Left renal cortex interstitium (tissue), 4 donors: ENCODE results near the gene CCNF. TPM values are rescaled to one million over a fixed set of nuclear protein-coding genes. Genes with fewer than 3 reads are reported as not detected.
"Not testable (repeated sequence)": the region's sequence is repeated elsewhere in the genome, so short reads cannot be mapped to it uniquely, and the experiment has no call there.

Experiments used
- DNase-seq, 4 donors: peaks; one replicate each; pipeline ENCODE4 v3.0.0-alpha.2; 2013; ENCODE audit warnings: low read depth in 4 of 4, low spot score in 2 of 4, missing footprints in 1 of 4
- polyA plus RNA-seq, 4 donors: library from polyadenylated mRNA; unstranded; fragments of 120-200 nt; gene quantifications; one replicate each; pipeline ENCODE4 v1.2.1, GENCODE V29; 2013; ENCODE audit not compliant: insufficient read length in 4 of 4

CCNF gene
- polyA plus RNA-seq, 4 donors: 8.8 to 14.1 (median 11.2) TPM

DNA sequence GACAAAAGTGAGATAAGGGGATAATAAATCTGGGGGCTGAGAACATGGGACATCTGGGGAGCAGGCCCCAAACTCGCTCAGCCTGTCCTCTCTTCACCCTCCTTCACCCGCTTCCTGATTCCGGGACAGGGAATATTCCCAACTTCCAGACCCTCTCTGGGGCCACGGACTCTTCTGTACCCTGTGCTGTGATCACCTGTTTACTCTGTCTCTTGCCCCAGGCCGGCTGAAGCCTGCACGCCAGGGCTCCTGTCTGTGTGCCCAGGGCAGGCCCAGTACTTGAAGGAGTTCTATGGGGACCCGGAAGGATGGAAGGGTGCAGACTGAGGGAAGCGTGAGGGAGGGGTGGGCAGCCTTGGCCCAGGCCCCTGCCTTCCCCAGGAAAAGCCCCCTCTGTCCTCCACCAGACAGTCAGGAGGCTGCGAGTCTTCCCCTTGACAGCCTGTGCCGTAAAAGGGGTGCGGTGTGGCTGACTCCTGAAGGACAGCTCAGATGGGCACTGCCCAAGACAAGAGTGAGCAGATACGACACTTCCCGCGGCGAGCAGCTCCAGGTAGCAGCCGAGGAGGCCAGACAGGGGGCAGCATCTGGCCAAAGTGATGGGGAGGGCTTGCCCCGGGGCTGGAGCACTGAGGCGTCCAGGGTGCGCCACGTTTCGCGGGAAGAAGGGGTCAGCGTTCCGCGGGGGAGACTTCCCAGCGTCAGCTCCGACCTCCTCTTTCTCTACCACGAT, 1.0 kb upstream of the CCNF start:
- DNase-seq: no peak

- no peak for DNase-seq
These were observed 538 bp upstream of the CCNF start for GRCh38 chr16:2428784-2429033.

GRCh38 chr16:2429771-2430663, 770 bp downstream of the CCNF start:
- no peak for DNase-seq

DNA sequence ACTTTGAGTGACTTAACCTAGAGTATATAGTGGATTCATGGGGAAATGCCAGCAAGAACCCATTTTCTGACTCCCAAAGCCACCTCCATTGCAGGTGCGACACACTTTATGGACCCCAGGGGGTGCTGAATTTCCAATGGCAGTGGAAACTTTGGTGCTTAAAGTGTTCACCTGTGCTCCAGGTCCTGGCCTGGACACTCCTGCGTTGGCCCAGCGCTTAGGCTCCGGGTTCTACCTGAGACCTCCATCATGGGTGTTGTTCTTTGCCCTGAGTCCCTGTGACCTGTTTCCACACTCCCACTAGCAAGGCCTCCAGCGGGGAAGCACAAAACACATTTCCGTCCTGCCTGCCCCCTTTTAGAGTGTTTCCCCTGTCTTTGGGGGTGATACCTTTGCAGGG, 3.0 kb downstream of the CCNF start:
- DNase-seq: no peak

GRCh38 chr16:2432801-2433505, 3.7 kb downstream of the CCNF start:
- no peak for DNase-seq

DNA sequence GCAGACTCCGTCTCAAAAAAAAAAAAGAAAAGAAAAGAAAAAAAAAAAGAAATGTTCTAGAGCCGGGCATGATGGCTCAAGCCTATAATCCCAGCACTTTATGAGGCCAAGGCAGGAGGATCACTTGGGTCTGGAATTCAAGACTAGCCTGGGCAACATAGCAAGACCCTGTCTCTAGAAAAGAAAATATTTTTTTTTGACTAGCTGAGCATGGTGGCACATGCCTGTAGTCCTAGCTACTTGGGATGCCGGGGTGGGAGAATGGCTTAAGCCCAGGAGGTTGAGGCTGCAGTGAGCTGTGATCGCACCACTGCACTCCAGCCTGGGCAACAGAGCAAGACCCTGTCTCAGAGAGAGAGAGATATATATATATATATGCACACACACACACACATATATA, 6.0 kb downstream of the CCNF start:
- DNase-seq: not testable (repeated sequence)

DNA sequence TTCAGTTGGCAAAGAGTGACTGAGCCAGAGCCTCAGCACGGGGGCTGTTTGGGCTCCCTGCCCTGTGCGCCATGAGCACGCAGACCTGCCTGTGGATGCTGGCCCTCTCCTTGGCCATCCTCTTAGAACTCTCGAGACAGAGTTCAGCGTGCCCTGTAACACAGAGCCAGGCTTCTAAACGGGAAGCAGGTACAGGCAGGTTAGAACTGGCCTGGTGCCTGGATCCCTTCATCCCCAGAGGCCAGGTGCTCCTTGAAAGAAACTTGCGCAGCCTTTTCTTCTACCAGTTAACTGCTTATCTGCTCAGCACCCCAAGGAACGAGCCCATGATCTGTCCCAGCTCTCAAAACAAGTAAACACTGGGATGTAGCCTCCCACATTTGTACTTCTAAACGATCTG, 6.9 kb downstream of the CCNF start:
- no peak for DNase-seq

GRCh38 chr16:2437032-2437790, 8.0 kb downstream of the CCNF start:
- no peak for DNase-seq

GRCh38 chr16:2438121-2438520, 8.9 kb downstream of the CCNF start:
- DNase-seq: no peak

DNA sequence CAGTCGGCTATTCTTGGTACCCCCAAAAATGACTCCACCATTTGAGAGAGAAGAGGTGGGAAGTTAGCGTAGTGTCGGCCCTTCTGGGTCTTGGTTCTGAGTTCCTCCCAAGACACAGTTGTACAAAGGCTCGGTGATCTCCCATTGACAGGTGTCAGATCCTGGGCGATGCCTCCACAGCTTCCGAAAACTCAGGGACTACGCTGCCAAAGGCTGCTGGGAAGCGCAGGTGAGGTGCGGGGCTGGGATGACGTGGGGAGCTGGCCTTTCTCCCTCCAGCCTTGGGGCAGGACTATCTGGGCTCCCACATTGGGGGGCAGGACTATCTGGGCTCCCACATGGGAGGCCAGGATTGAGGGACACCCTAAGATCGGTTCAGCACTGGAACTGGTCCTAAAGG, 10.4 kb downstream of the CCNF start:
- no peak for DNase-seq

- not testable (repeated sequence) for DNase-seq
These were observed 12.0 kb downstream of the CCNF start for GRCh38 chr16:2441143-2441804.

GRCh38 chr16:2443555-2443954, 14.3 kb downstream of the CCNF start:
- DNase-seq: no peak

- DNase-seq: no peak
These were observed 18.8 kb downstream of the CCNF start for GRCh38 chr16:2447920-2448583.

DNA sequence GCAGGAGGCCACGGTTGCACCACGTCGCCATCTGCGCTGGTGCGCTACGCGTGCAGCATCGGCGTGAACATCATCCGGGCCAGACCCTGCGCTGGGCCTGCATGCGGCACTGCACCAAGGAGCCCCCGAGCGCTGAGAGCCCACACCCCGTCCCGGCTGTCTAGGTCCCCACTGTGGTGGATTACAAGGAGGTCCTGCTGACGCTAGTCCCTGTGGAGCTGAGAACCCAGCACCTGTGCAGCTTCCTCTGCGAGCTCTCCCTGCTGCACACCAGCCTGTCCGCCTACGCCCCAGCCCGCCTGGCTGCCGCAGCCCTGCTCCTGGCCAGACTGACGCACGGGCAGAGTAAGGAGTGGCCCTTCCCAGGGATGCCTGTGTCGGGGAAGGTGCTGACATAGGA, 19.9 kb downstream of the CCNF start:
- DNase-seq: no peak

GRCh38 chr16:2450535-2450934, 21.3 kb downstream of the CCNF start:
- DNase-seq: no peak

- no peak for DNase-seq
These were observed 21.7 kb downstream of the CCNF start for GRCh38 chr16:2450975-2451381.

- DNase-seq: no peak
These were observed 22.6 kb downstream of the CCNF start for GRCh38 chr16:2451851-2452320.

GRCh38 chr16:2452650-2453049, 23.4 kb downstream of the CCNF start:
- no peak for DNase-seq

DNA sequence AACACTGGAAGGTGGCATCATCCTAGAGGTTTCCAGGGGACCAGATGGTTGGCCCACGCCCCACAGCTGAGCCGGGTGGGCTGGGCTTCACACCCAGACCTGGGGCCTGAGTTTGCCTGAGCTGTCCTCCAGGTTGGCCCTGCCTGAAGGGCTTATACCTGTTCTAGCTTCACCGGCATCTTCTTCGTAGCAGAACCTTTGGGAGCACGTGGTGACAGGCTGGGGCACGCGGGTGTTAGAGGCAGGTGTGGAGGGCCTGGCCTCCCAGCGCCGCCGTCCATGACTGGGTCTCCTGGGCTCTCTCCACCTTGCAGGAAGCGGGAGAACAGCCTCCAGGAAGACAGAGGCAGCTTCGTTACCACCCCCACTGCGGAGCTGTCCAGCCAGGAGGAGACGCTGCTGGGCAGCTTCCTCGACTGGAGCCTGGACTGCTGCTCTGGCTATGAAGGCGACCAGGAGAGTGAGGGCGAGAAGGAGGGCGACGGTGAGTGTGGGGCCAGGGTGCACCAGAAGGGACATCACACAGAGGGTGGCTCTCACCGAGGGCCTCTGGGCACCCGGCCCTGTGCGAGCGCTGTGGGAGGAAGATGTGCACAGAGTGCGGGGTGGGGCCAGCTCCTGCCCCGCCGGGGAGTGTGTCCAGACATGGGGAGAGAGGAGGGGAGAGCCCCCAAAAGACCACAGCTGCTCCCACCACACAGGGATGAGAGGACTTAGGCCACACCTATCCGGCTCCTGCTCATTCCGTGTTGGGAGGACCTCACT, 26.0 kb downstream of the CCNF start:
- no peak for DNase-seq
